GM12891 (cell line): Measurements from ENCODE around the gene CACNA1G.

ENCODE experiments used
- PAX5 ChIP-seq: IDR thresholded peaks from 2 replicates; pipeline ENCODE4 v1.6.1; 2011; ENCODE audit warnings: low read length, moderate library complexity, mild to moderate bottlenecking; ENCODE audit not compliant: insufficient read depth, severe bottlenecking
- POLR2A ChIP-seq: IDR thresholded peaks from 2 replicates; pipeline ENCODE4 v1.6.1; 2011; ENCODE audit warnings: low read depth, low read length, control low read depth
- POLR2AphosphoS5 ChIP-seq: IDR thresholded peaks from 2 replicates; pipeline ENCODE4 v1.6.1; 2011; ENCODE audit warnings: low read depth, low read length, control low read depth
- POU2F2 ChIP-seq: IDR thresholded peaks from 2 replicates; pipeline ENCODE4 v1.6.1; 2011; ENCODE audit warnings: low read depth, mild to moderate bottlenecking, control low read depth, low read length, moderate library complexity
- SPI1 ChIP-seq: IDR thresholded peaks from 2 replicates; pipeline ENCODE4 v1.6.1; 2011; ENCODE audit warnings: low read depth, low read length, control low read depth
- TAF1 ChIP-seq: IDR thresholded peaks from 2 replicates; pipeline ENCODE4 v1.6.1; 2011; ENCODE audit warnings: low read depth, low read length, control low read depth

DNA sequence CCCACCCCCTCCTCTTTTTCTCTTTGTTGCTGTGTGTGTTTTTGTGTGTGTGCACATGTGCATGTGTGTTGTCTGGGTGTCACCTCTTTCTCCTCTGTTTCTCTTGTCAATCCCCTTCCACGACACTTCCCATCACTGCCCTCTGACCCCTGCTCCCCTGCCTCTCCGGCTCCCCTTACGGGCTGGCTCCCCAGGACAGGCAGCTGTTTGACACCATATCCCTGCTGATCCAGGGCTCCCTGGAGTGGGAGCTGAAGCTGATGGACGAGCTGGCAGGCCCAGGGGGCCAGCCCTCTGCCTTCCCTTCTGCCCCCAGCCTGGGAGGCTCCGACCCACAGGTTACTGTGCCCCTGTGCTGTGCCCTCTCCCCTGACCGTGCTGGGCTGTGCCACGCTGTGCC, 59.0 kb downstream of the CACNA1G start:
- no peak for TF ChIP-seq POLR2A
- no peak for TF ChIP-seq POLR2AphosphoS5
- no peak for TF ChIP-seq TAF1
- TF ChIP-seq SPI1 = no peak
- no peak for TF ChIP-seq POU2F2
- TF ChIP-seq PAX5 = no peak
